Uterus (tissue), 4 donors: ENCODE measurements around the gene CDT1. TPM values are rescaled to one million over a fixed set of nuclear protein-coding genes. Genes with fewer than 3 reads are reported as not detected.

Experiments
- DNase-seq, 2 donors: peaks; one replicate each; pipeline ENCODE4 v3.0.0-alpha.2; 2019 to 2020
- H3K27ac ChIP-seq, 2 donors: fragments of 200-600 bp; sonication (generic); 1 replicate in 1 of 2; 2 replicates in 1 of 2; pipeline ENCODE4 v1.5.1; 2016 to 2018
- H3K27me3 ChIP-seq, 2 donors: fragments of 200-600 bp; sonication (generic); one replicate each; pipeline ENCODE4 v1.5.1; 2018 to 2019; ENCODE audit warnings: control low read depth in 1 of 2
- H3K36me3 ChIP-seq, 2 donors: fragments of 200-600 bp; sonication (generic); one replicate each; pipeline ENCODE4 v1.5.1; 2019; ENCODE audit warnings: control low read depth in 1 of 2
- H3K4me1 ChIP-seq, 2 donors: fragments of 200-600 bp; sonication (generic); one replicate each; pipeline ENCODE4 v1.5.1; 2018 to 2019; ENCODE audit warnings: control low read depth in 1 of 2
- H3K4me3 ChIP-seq, 2 donors: fragments of 200-600 bp; sonication (generic); 1 replicate in 1 of 2; 2 replicates in 1 of 2; pipeline ENCODE4 v1.5.1; 2018 to 2019; ENCODE audit warnings: mild to moderate bottlenecking in 1 of 2
- H3K9me3 ChIP-seq, 2 donors: fragments of 200-600 bp; sonication (generic); one replicate each; pipeline ENCODE4 v1.5.1; 2019; ENCODE audit warnings: control low read depth in 1 of 2
- POLR2A ChIP-seq, 2 donors: fragments of 450-650 bp; IDR thresholded peaks; one replicate each; pipeline ENCODE4 v1.6.1; 2016; ENCODE audit warnings: antibody characterized with exemption in 2 of 2, mild to moderate bottlenecking in 1 of 2, moderate library complexity in 1 of 2
- intact Hi-C: fragments of 100-400 bp; cut with DNase I; formaldehyde crosslinking; loops from one replicate; pipeline ENCODE4 v1.15.1; 2023; ENCODE audit warnings: low total_unique reads
- total RNA-seq, 4 donors: library from RNA; depleted of rRNA in 3 of 4; stranded (reverse); fragments of >200 nt in 3 of 4; gene quantifications; one replicate each; pipeline versions ENCODE4 v1.1.0 to v1.2.4, GENCODE V29; 2014 to 2023
- TF ChIP-seq, protein P1 (sequence below), 4 experiments: fragments of 200-600 bp in 2 of 4; fragments of 450-650 bp in 2 of 4; sonication (generic) in 2 of 4; IDR thresholded peaks; one replicate each; pipeline ENCODE4 v1.5.1; 2016 to 2019; ENCODE audit warnings: antibody characterized with exemption in 4 of 4, mild to moderate bottlenecking in 2 of 4, moderate library complexity in 1 of 4
- donor health status: DM: yes; HTN: yes; CAD: no.

Gene CDT1
- total RNA-seq, 4 donors from 2014 or later = 0.34 to 6.6 TPM; not detected in 2

- intact Hi-C loops = no loop called here
- Histone ChIP-seq H3K36me3 (no peaks in the 10 kb centered on the region), H3K4me3 (no peak overlapping the region), H3K9me3 (no peaks in the 10 kb centered on the region), H3K27ac (no peak overlapping the region), H3K27me3 (no peaks in the 10 kb centered on the region), H3K4me1 (no peaks in the 10 kb centered on the region)
- no peak for DNase-seq
- TF ChIP-seq POLR2A (IDR thresholded peaks at IDR 0.05) = no peak
- TF ChIP-seq, protein P1, sequence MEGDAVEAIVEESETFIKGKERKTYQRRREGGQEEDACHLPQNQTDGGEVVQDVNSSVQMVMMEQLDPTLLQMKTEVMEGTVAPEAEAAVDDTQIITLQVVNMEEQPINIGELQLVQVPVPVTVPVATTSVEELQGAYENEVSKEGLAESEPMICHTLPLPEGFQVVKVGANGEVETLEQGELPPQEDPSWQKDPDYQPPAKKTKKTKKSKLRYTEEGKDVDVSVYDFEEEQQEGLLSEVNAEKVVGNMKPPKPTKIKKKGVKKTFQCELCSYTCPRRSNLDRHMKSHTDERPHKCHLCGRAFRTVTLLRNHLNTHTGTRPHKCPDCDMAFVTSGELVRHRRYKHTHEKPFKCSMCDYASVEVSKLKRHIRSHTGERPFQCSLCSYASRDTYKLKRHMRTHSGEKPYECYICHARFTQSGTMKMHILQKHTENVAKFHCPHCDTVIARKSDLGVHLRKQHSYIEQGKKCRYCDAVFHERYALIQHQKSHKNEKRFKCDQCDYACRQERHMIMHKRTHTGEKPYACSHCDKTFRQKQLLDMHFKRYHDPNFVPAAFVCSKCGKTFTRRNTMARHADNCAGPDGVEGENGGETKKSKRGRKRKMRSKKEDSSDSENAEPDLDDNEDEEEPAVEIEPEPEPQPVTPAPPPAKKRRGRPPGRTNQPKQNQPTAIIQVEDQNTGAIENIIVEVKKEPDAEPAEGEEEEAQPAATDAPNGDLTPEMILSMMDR (IDR thresholded peaks at IDR 0.05) = no peak
Observed at GRCh38 chr16:88830783-88831182, 27.2 kb downstream of the CDT1 start.

GRCh38 chr16:88831838-88832237 lies 28.2 kb downstream of the CDT1 start:
- no peaks in the 10 kb centered on the region for H3K27me3 ChIP-seq
- TF ChIP-seq POLR2A (IDR thresholded peaks at IDR 0.05) = no peak
- TF ChIP-seq, protein P1 (IDR thresholded peaks at IDR 0.05) = no peak
- H3K27ac ChIP-seq = no peak overlapping the region
- DNase-seq = no peak
- intact Hi-C loops = no loop called here
- H3K36me3 ChIP-seq = no peaks in the 10 kb centered on the region
- H3K4me3 ChIP-seq = no peak overlapping the region
- no peaks in the 10 kb centered on the region for H3K9me3 ChIP-seq
- no peaks in the 10 kb centered on the region for H3K4me1 ChIP-seq

GRCh38 chr16:88833086-88833485 lies 29.5 kb downstream of the CDT1 start:
- no peak overlapping the region for H3K4me3 ChIP-seq
- DNase-seq = no peak
- no peak overlapping the region for H3K27ac ChIP-seq
- no peak for TF ChIP-seq POLR2A (IDR thresholded peaks at IDR 0.05)
- TF ChIP-seq, protein P1 (IDR thresholded peaks at IDR 0.05) = no peak
- no peaks in the 10 kb centered on the region for H3K9me3 ChIP-seq
- H3K4me1 ChIP-seq = no peaks in the 10 kb centered on the region
- H3K36me3 ChIP-seq = no peaks in the 10 kb centered on the region
- no peaks in the 10 kb centered on the region for H3K27me3 ChIP-seq
- intact Hi-C loops = no loop called here

GRCh38 chr16:88834670-88835069 lies 31.1 kb downstream of the CDT1 start:
- no peaks in the 10 kb centered on the region for H3K27me3 ChIP-seq
- H3K9me3 ChIP-seq = no peaks in the 10 kb centered on the region
- no peaks in the 10 kb centered on the region for H3K36me3 ChIP-seq
- no peaks in the 10 kb centered on the region for H3K4me1 ChIP-seq
- no peak for TF ChIP-seq POLR2A (IDR thresholded peaks at IDR 0.05)
- TF ChIP-seq, protein P1 (IDR thresholded peaks at IDR 0.05) = no peak
- H3K4me3 ChIP-seq = no peak overlapping the region
- intact Hi-C loops = no loop called here
- no peak for DNase-seq
- H3K27ac ChIP-seq = no peak overlapping the region

DNA sequence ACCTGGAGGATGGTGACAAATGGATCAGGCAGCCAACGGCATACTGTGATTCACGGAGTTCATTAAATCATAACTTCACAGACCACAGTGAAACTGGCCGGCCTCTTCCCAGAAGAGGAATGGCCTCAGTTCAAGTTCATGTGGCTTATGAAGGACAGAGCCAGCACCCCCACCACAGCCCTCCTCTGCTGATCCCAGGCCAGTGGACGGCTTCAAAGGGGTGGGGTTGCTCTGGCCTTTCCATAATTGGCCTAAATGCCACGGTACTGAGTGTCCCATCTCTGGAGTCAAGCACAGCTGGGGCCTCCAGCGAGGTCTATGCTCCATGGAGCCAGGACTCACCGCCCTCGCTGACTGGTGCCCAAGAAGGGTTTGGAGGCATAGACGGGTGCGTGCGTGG lies 31.8 kb downstream of the CDT1 start:
- no peak for DNase-seq
- no peaks in the 10 kb centered on the region for H3K9me3 ChIP-seq
- H3K27me3 ChIP-seq = no peaks in the 10 kb centered on the region
- no peak overlapping the region for H3K4me3 ChIP-seq
- TF ChIP-seq, protein P1 (IDR thresholded peaks at IDR 0.05) = no peak
- TF ChIP-seq POLR2A (IDR thresholded peaks at IDR 0.05) = no peak
- no peak overlapping the region for H3K27ac ChIP-seq
- H3K4me1 ChIP-seq = no peaks in the 10 kb centered on the region
- no peaks in the 10 kb centered on the region for H3K36me3 ChIP-seq
- intact Hi-C loops = no loop called here
